ENCODE data around the gene ATP2B2.

Gene ATP2B2

GRCh38 chr3:10447110-10447509, 58.3 kb downstream of the ATP2B2 start:
- Histone ChIP-seq H3K4me1 (ENCODE audit: insufficient read depth, poor library complexity, severe bottlenecking) (no peaks in the 10 kb centered on the region), H3K36me3 (ENCODE audit: low read depth) (no peaks in the 10 kb centered on the region), H3K27me3 (ENCODE audit: insufficient read depth, poor library complexity, severe bottlenecking) (peaks cover 9% of the 10 kb centered on the region), H3K27ac (ENCODE audit: poor library complexity, severe bottlenecking) (no peak overlapping the region), H3K9me3 (ENCODE audit: severe bottlenecking) (no peaks in the 10 kb centered on the region), H3K4me3 (ENCODE audit: severe bottlenecking) (no peak overlapping the region)
- no peak for ATAC-seq (ENCODE audit: low read depth)
- TF ChIP-seq CTCF (IDR thresholded peaks at IDR 0.05; ENCODE audit: poor library complexity, severe bottlenecking), result no peak
- no peak for DNase-seq (ENCODE audit: low spot score)

- ATAC-seq (ENCODE audit: low read depth) (no peak), DNase-seq (ENCODE audit: low spot score) (no peak)
- H3K9me3 ChIP-seq (ENCODE audit: severe bottlenecking), result no peaks in the 10 kb centered on the region
- H3K4me1 ChIP-seq (ENCODE audit: insufficient read depth, poor library complexity, severe bottlenecking), result no peaks in the 10 kb centered on the region
- H3K27ac ChIP-seq (ENCODE audit: poor library complexity, severe bottlenecking), result no peak overlapping the region
- no peak for TF ChIP-seq CTCF (IDR thresholded peaks at IDR 0.05; ENCODE audit: poor library complexity, severe bottlenecking)
- H3K4me3 ChIP-seq (ENCODE audit: severe bottlenecking), result no peak overlapping the region
- H3K27me3 ChIP-seq (ENCODE audit: insufficient read depth, poor library complexity, severe bottlenecking), result peaks cover 5% of the 10 kb centered on the region
- H3K36me3 ChIP-seq (ENCODE audit: low read depth), result no peaks in the 10 kb centered on the region
Observed at GRCh38 chr3:10445561-10446175, 59.7 kb downstream of the ATP2B2 start.

- H3K4me3 ChIP-seq (ENCODE audit: severe bottlenecking), result no peak overlapping the region
- ATAC-seq (ENCODE audit: low read depth) (no peak), DNase-seq (ENCODE audit: low spot score) (no peak)
- H3K4me1 ChIP-seq (ENCODE audit: insufficient read depth, poor library complexity, severe bottlenecking), result no peaks in the 10 kb centered on the region
- no peaks in the 10 kb centered on the region for H3K36me3 ChIP-seq (ENCODE audit: low read depth)
- peaks cover 3% of the 10 kb centered on the region for H3K27me3 ChIP-seq (ENCODE audit: insufficient read depth, poor library complexity, severe bottlenecking)
- TF ChIP-seq CTCF (IDR thresholded peaks at IDR 0.05; ENCODE audit: poor library complexity, severe bottlenecking), result no peak
- H3K27ac ChIP-seq (ENCODE audit: poor library complexity, severe bottlenecking), result no peak overlapping the region
- H3K9me3 ChIP-seq (ENCODE audit: severe bottlenecking), result no peaks in the 10 kb centered on the region
Observed at GRCh38 chr3:10444511-10444910, 60.9 kb downstream of the ATP2B2 start.

- no peak for DNase-seq (ENCODE audit: low spot score)
- no peak for TF ChIP-seq CTCF (IDR thresholded peaks at IDR 0.05; ENCODE audit: poor library complexity, severe bottlenecking)
- Histone ChIP-seq H3K36me3 (ENCODE audit: low read depth) (no peaks in the 10 kb centered on the region), H3K4me1 (ENCODE audit: insufficient read depth, poor library complexity, severe bottlenecking) (no peaks in the 10 kb centered on the region), H3K4me3 (ENCODE audit: severe bottlenecking) (no peak overlapping the region), H3K9me3 (ENCODE audit: severe bottlenecking) (no peaks in the 10 kb centered on the region), H3K27ac (ENCODE audit: poor library complexity, severe bottlenecking) (no peak overlapping the region), H3K27me3 (ENCODE audit: insufficient read depth, poor library complexity, severe bottlenecking) (peaks cover 3% of the 10 kb centered on the region)
- no peak for ATAC-seq (ENCODE audit: low read depth)
Observed at GRCh38 chr3:10444110-10444429, 61.3 kb downstream of the ATP2B2 start.

GRCh38 chr3:10443272-10444109, 61.9 kb downstream of the ATP2B2 start:
- H3K27me3 ChIP-seq (ENCODE audit: insufficient read depth, poor library complexity, severe bottlenecking), result peaks cover 3% of the 10 kb centered on the region
- H3K9me3 ChIP-seq (ENCODE audit: severe bottlenecking), result no peaks in the 10 kb centered on the region
- H3K4me3 ChIP-seq (ENCODE audit: severe bottlenecking), result no peak overlapping the region
- ATAC-seq (ENCODE audit: low read depth) (no peak), DNase-seq (ENCODE audit: low spot score) (no peak)
- no peak for TF ChIP-seq CTCF (IDR thresholded peaks at IDR 0.05; ENCODE audit: poor library complexity, severe bottlenecking)
- no peaks in the 10 kb centered on the region for H3K36me3 ChIP-seq (ENCODE audit: low read depth)
- no peaks in the 10 kb centered on the region for H3K4me1 ChIP-seq (ENCODE audit: insufficient read depth, poor library complexity, severe bottlenecking)
- no peak overlapping the region for H3K27ac ChIP-seq (ENCODE audit: poor library complexity, severe bottlenecking)

Data from RWPE2 (cell line).